SK-N-MC (cell line): ENCODE results near the gene GASK1A.

Experiments
- DNase-seq: peaks from one replicate; pipeline ENCODE4 v3.0.0-alpha.2; 2011; ENCODE audit warnings: low read depth, low spot score
- H3K27ac ChIP-seq: fragments of 200-600 bp; sonication (generic); 2 replicates; pipeline ENCODE4 v1.5.1; 2016; ENCODE audit warnings: mixed run types
- H3K36me3 ChIP-seq: fragments of 200-600 bp; sonication (generic); 2 replicates; pipeline ENCODE4 v1.6.1; 2017; ENCODE audit warnings: antibody characterized with exemption, low read length, mixed read lengths; ENCODE audit not compliant: insufficient read depth
- H3K4me3 ChIP-seq: fragments of 200-600 bp; sonication (generic); 2 replicates; pipeline ENCODE4 v1.5.1; 2016
- H3K9ac ChIP-seq: fragments of 200-600 bp; sonication (generic); 2 replicates; pipeline ENCODE4 v1.8.0; 2017; ENCODE audit warnings: mixed run types, mixed read lengths; ENCODE audit not compliant: insufficient read length
- H3K9me3 ChIP-seq: fragments of 200-600 bp; sonication (generic); 2 replicates; pipeline ENCODE4 v1.6.1; 2017; ENCODE audit warnings: low read depth, mild to moderate bottlenecking, antibody characterized with exemption, low read length, moderate library complexity, mixed read lengths
- EZH2 ChIP-seq: fragments of 200-600 bp; sonication (generic); IDR thresholded peaks from one replicate; pipeline ENCODE4 v1.6.1; 2017; ENCODE audit warnings: antibody characterized with exemption
- FOXP2 ChIP-seq: optimal IDR thresholded peaks from 2 replicates; pipeline ENCODE3; 2011; ENCODE audit warnings: mild to moderate bottlenecking, moderate library complexity; ENCODE audit not compliant: insufficient read depth; ENCODE audit errors: extremely low read length, control extremely low read depth
- POLR2AphosphoS5 ChIP-seq: IDR thresholded peaks from 2 replicates; pipeline ENCODE4 v1.6.1; 2012; ENCODE audit warnings: mild to moderate bottlenecking, low read depth, low read length, borderline replicate concordance

The GASK1A gene

DNA sequence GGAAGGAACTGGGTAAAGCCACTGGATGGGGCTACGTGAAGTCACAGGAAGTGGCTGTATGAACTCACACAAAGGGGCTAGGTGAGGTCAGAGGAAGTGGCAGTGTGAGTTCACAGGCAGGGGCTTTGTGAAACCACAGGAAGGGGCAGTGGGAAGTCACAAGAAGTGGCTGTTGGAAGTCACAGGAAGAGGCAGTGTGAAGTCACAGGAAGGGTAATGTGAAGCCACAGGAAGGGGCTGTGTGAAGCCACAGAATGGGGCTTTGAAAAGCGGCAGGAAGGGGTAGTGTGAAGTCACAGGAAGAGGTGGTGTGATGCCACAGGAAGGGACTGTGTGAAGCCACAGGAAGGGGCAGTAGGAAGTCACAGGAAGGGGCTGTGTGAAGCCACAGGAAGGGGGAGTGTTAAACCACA is 34.6 kb downstream of the GASK1A start:
- no peak for TF ChIP-seq POLR2AphosphoS5
- TF ChIP-seq FOXP2, result no peak
- TF ChIP-seq EZH2, result no peak

DNA sequence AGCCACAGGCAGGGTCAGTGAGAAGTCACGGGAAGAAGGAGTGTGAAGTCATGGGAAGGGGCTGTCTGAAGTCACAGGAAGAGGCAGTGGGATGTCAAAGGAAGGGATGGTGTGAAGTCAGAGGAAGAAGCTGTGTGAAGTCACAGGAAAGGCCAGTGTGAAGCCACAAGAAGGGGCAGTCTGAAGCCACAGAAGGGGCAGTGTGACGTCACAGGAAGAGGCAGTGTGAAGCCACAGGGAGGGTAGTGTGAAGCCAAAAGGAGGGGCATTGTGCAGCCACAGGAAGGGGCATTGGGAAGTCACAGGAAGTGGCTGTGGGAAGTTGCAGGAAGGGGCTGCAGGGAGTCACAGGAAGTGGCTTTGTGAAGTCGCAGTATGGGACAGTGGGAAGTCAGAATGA is 35.1 kb downstream of the GASK1A start:
- Histone ChIP-seq H3K36me3 (no peaks in the 10 kb centered on the region), H3K9me3 (no peaks in the 10 kb centered on the region), H3K9ac (no peak overlapping the region), H3K27ac (no peak overlapping the region), H3K4me3 (no peak overlapping the region)
- no peak for TF ChIP-seq FOXP2
- no peak for TF ChIP-seq EZH2
- TF ChIP-seq POLR2AphosphoS5, result no peak
- DNase-seq, result no peak

More for the DNA sequence above, 34.6 kb downstream of the GASK1A start:
- Histone ChIP-seq H3K9me3 (no peaks in the 10 kb centered on the region), H3K36me3 (no peaks in the 10 kb centered on the region), H3K27ac (no peak overlapping the region), H3K9ac (no peak overlapping the region), H3K4me3 (no peak overlapping the region)
- no peak for DNase-seq

DNA sequence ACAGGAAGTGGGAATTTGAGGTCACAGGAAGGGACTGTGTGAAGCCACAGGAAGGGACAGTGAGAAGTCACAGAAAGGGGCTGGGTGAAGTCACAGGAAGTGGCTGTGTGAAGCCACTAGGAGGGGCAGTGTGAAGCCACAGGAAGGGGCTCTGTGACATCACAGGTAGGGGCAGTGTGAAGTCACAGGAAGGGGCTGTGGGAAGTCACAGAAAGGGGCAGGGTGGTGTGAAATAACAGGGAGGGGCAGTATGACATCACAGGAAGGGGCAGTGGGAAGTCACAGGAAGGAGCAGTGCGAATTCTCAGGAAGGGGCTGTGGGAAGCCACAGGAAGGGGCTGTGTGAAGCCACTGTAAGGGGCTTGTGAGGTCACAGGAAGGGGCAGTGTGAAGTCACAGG is 35.8 kb downstream of the GASK1A start:
- Histone ChIP-seq H3K9ac (no peak overlapping the region), H3K4me3 (no peak overlapping the region), H3K27ac (no peak overlapping the region), H3K9me3 (no peaks in the 10 kb centered on the region), H3K36me3 (no peaks in the 10 kb centered on the region)
- TF ChIP-seq EZH2, result no peak
- TF ChIP-seq POLR2AphosphoS5, result no peak
- no peak for TF ChIP-seq FOXP2
- DNase-seq, result no peak

DNA sequence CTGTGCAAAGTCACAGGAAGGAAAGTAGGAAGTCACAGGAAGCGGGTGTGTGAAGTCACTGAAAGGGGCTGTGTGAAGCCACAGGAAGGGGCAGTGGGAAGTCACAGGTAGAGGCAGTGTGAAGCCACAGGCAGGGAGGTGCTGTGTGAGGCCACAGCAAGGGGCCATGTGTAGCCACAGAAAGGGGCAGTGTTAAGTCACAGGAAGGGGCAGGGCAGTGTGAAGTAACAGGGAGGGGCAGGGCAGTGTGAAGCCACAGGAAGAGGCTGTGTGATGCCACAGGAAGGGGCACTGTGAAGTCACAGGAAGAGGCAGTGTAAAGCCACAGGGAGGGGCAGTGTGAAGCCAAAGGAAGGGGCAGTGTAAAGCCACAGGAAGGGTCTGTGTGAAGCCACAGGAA is 36.5 kb downstream of the GASK1A start:
- no peak overlapping the region for H3K9ac ChIP-seq
- no peaks in the 10 kb centered on the region for H3K36me3 ChIP-seq
- no peak overlapping the region for H3K4me3 ChIP-seq
- H3K27ac ChIP-seq, result no peak overlapping the region
- no peak for DNase-seq
- H3K9me3 ChIP-seq, result no peaks in the 10 kb centered on the region
- TF ChIP-seq POLR2AphosphoS5 (no peak), FOXP2 (no peak), EZH2 (no peak)

DNA sequence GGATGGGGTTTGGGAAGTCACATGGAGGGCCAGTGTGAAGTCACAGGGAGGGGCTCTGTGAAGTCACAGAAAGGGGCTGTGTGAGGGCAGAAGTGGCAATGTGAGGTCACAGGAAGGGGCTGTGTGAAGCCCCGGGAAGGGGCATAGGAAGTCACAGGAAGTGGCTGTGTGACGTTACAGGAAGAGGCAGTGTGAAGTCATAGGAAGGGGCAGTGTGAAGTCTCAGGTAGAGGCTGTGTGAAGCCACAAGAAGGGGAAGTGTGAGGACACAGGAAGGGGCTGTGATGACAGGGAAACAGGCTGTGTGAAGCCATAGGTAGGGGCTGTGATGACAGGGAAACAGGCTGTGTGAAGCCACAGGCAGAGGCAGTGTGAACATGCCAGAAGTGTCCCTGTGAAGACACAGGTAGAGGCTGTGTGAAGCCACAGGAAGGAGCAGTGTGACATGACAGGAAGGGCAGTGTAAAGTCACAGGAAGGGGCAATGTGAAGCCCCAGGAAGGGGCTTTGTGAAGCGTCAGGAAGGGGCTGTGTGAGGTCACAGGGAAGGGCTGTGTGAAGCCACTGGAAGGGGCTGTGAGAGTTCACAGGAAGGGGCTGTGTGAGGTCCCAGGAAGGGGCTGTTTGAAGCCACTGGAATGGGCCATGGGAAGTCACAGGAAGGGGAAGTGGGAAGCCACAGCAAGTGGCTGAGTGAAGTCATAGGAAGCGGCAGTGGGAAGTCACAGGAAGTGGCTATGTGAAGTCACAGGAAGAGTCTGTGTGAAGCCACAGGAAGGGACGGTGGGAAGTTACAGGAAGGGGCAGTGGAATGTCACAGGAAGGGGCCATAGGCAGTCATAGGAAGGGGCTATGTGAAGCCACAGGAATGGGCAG is 37.1 kb downstream of the GASK1A start:
- Histone ChIP-seq H3K27ac (no peak overlapping the region), H3K9me3 (no peaks in the 10 kb centered on the region), H3K4me3 (no peak overlapping the region), H3K36me3 (no peaks in the 10 kb centered on the region), H3K9ac (no peak overlapping the region)
- no peak for DNase-seq
- TF ChIP-seq EZH2, result no peak
- no peak for TF ChIP-seq FOXP2
- no peak for TF ChIP-seq POLR2AphosphoS5

DNA sequence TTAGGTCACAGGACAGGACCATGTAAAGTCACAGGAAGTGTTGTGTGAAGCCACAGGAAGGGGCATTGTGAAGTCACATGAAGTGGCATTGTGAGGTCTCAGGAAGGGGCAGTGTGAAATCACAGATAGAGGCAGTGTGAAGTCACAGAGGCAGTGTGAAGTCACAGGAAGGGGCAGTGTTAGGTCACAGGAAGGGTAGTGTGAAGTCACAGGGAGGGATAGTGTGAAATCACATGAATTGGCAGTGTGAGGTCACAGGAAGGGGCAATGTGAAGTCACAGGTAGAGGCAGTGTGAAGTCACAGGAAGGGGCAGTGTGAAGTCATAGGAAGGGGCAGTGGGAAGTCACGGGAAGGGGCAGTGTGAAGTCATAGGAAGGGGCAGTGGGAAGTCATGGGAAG is 37.9 kb downstream of the GASK1A start:
- DNase-seq, result no peak
- no peak overlapping the region for H3K4me3 ChIP-seq
- H3K27ac ChIP-seq, result no peak overlapping the region
- no peak overlapping the region for H3K9ac ChIP-seq
- H3K9me3 ChIP-seq, result no peaks in the 10 kb centered on the region
- TF ChIP-seq POLR2AphosphoS5 (no peak), EZH2 (no peak), FOXP2 (no peak)
- H3K36me3 ChIP-seq, result no peaks in the 10 kb centered on the region

DNA sequence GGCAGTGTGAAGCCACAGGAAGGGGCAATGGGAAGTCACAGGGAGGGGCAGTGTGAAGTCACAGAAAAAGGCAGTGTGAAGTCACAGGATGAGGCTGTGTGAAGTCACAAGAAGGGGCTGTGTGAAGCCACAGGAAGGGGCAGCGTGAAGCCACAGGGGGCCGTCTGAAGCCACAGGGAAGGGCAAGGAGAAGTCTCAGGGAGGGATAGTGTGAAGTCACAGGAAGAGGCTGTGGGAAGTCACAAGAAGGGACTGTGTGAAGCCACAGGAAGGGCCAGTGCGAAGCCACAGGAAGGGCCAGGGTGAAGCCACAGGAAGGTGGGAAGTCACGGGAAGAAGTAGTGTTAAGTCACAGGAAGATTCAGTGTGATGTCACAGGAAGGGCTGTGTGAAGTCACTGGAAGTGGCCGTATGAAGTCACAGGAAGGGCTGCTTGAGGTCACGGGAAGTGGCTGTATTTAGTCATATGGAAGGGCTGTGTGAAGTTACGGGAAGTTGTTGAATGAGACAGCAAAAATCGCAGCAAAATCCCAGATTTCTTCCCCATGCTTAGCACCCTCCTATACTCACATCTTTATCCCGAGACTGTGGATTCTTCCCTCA is 38.6 kb downstream of the GASK1A start:
- Histone ChIP-seq H3K27ac (no peak overlapping the region), H3K4me3 (no peak overlapping the region), H3K9me3 (no peaks in the 10 kb centered on the region), H3K36me3 (no peaks in the 10 kb centered on the region), H3K9ac (no peak overlapping the region)
- DNase-seq, result no peak
- no peak for TF ChIP-seq POLR2AphosphoS5
- TF ChIP-seq EZH2, result no peak
- TF ChIP-seq FOXP2, result no peak

DNA sequence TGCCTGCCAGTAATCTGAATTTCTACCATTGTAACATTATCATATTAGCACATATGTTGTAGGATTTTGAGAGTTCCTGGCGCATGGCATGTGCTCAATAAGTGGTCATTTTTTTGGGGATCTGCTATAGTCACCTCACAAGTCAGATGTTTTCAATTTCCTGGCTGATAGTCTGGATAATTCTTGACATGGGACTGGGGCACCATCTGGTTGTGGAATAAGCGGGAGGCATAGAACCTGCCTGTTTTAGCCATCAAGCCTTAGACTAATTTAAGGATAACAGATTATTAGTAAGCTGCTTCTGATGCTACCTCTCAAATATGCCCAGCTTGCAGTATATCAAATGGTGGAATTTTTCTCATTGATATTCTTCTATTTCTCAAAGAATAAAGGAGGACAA is 39.1 kb downstream of the GASK1A start:
- DNase-seq, result no peak
- TF ChIP-seq EZH2, result no peak
- no peak for TF ChIP-seq FOXP2
- no peak for TF ChIP-seq POLR2AphosphoS5
- no peaks in the 10 kb centered on the region for H3K36me3 ChIP-seq
- no peaks in the 10 kb centered on the region for H3K9me3 ChIP-seq
- H3K9ac ChIP-seq, result no peak overlapping the region
- no peak overlapping the region for H3K27ac ChIP-seq
- H3K4me3 ChIP-seq, result no peak overlapping the region

DNA sequence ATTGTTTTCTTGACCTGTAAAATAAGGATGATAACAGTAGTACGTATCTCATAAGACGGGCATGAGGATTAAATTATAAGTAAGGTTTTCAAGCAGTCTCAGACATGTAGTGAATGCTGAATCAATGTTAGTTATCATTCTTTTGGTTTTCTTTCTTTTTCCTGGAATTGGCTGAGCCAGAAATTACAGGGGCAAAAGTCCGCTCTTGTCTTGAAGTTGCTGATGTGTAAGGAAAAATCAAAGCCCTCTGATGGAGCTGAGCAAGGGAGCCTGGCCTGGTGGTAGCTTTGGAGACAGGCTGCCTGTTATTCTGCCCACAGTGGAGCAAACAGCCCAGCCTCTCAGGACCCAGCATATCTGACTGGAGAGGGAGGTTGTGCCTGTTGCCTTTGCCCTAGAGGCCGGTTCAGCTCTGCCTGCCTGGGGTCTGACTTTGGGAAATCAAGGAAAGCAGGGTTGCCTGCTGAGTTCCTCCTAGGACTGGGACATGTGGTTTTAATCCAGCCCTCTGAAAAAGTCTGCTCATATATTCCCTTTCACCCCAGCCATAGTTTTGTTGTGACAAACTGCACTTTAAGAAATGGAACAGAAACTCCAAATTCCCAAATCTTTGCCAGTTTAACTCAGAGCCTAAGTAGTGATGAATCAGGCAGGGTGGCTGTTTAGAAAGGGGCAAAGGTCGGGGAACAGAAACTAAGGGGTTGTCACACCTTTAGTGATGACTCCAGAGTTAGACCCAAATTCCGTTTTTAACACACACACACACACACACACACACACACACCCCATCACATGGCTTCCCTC is 40.1 kb downstream of the GASK1A start:
- DNase-seq, result no peak

More for the DNA sequence above, 40.1 kb downstream of the GASK1A start:
- Histone ChIP-seq H3K27ac (no peak overlapping the region), H3K9ac (no peak overlapping the region), H3K9me3 (no peaks in the 10 kb centered on the region), H3K36me3 (no peaks in the 10 kb centered on the region), H3K4me3 (no peak overlapping the region)
- TF ChIP-seq POLR2AphosphoS5 (no peak), EZH2 (no peak), FOXP2 (no peak)
